Breast epithelium (tissue), 4 donors: ENCODE measurements around the gene AP5Z1. TPM values are rescaled to one million over a fixed set of nuclear protein-coding genes. Genes with fewer than 3 reads are reported as not detected.
A peak's percentile ranks its signal among the peaks of the same experiment; 100 is the strongest.

ENCODE experiments used
- DNase-seq, 2 donors: peaks; one replicate each; pipeline ENCODE4 v3.0.0-alpha.2; 2019; ENCODE audit warnings: low spot score in 2 of 2
- H3K27ac ChIP-seq, 2 donors: fragments of 200-600 bp; sonication (generic) in 1 of 2; one replicate each; pipeline ENCODE4 v1.5.1; 2016 to 2019; ENCODE audit warnings: mild to moderate bottlenecking in 1 of 2
- H3K27me3 ChIP-seq, 2 donors: fragments of 200-600 bp; sonication (generic) in 1 of 2; one replicate each; pipeline versions ENCODE4 v1.5.1 to v1.6.0; 2017 to 2019; ENCODE audit warnings: control low read depth in 1 of 2, mild to moderate bottlenecking in 1 of 2
- H3K36me3 ChIP-seq: fragments of 200-600 bp; one replicate; pipeline ENCODE4 v1.5.1; 2019
- H3K4me1 ChIP-seq, 2 donors: fragments of 200-600 bp; sonication (generic); one replicate each; pipeline ENCODE4 v1.5.1; 2016 to 2019; ENCODE audit warnings: control low read depth in 1 of 2
- H3K4me3 ChIP-seq, 3 donors: fragments of 200-600 bp; sonication (generic); 1 replicate in 2 of 3; 2 replicates in 1 of 3; pipeline ENCODE4 v1.5.1; 2016 to 2019; ENCODE audit warnings: mild to moderate bottlenecking in 3 of 3, moderate library complexity in 2 of 3
- H3K9me3 ChIP-seq, 2 donors: fragments of 200-600 bp; sonication (generic) in 1 of 2; one replicate each; pipeline ENCODE4 v1.5.1; 2016 to 2019; ENCODE audit warnings: control low read depth in 1 of 2
- POLR2A ChIP-seq: fragments of 450-650 bp; IDR thresholded peaks from one replicate; pipeline ENCODE4 v1.6.1; 2016; ENCODE audit warnings: antibody characterized with exemption, mild to moderate bottlenecking, moderate library complexity
- POLR2AphosphoS5 ChIP-seq, 3 donors: sonication (generic); formaldehyde crosslinking; IDR thresholded peaks; one replicate each; pipeline ENCODE4 v1.6.1; 2017; ENCODE audit warnings: antibody characterized with exemption in 3 of 3
- intact Hi-C: fragments of 100-400 bp; cut with DNase I; formaldehyde crosslinking; loops from one replicate; pipeline ENCODE4 v1.15.1; 2023; ENCODE audit warnings: low total_unique reads
- total RNA-seq, 3 donors: library from RNA; depleted of rRNA; stranded (reverse); fragments of >200 nt; gene quantifications; one replicate each; pipeline ENCODE4 v1.1.0, GENCODE V29; 2016
- TF ChIP-seq, protein P1 (sequence below), 3 donors: fragments of 450-650 bp; IDR thresholded peaks; one replicate each; pipeline ENCODE4 v1.5.1; 2016 to 2017; ENCODE audit warnings: antibody characterized with exemption in 3 of 3, mild to moderate bottlenecking in 3 of 3, moderate library complexity in 3 of 3

Gene AP5Z1, protein sequence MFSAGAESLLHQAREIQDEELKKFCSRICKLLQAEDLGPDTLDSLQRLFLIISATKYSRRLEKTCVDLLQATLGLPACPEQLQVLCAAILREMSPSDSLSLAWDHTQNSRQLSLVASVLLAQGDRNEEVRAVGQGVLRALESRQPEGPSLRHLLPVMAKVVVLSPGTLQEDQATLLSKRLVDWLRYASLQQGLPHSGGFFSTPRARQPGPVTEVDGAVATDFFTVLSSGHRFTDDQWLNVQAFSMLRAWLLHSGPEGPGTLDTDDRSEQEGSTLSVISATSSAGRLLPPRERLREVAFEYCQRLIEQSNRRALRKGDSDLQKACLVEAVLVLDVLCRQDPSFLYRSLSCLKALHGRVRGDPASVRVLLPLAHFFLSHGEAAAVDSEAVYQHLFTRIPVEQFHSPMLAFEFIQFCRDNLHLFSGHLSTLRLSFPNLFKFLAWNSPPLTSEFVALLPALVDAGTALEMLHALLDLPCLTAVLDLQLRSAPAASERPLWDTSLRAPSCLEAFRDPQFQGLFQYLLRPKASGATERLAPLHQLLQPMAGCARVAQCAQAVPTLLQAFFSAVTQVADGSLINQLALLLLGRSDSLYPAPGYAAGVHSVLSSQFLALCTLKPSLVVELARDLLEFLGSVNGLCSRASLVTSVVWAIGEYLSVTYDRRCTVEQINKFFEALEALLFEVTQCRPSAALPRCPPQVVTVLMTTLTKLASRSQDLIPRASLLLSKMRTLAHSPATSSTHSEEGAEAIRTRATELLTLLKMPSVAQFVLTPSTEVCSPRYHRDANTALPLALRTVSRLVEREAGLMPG
- 10 to 100 TPM; 20.0 to 25.9 (median 23.3) TPM for total RNA-seq

DNA sequence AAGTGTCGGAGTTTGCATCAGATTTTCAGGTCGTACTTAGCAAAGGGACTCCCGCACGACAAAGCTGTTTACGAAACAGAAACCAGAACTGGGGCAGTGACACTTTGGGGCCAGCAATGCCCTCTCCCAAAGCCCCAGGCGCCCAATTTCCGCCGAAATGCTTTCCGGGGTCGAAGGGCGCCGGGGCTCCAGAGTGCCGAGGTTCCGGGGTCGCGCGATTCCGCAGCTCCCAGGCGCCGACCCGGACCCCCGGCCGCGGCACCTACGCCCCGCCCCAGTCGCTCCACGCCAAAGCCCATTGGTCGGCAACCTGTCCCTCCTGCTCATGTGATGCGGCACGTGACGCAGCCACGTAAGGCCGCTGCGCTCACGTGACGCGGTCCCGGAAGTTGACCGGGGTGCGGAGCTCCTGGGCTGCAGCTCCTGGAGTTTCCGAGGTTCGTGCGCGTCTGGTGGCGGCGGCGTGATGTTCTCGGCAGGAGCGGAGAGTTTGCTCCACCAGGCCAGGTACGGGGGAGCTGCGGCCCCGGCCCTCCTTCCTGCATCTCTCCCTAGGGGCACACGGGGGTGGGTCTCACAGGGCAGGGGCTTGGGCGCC, at the start of gene AP5Z1:
Gene AP5Z1, plus strand, starts transcription at position 374 of the 598 bp plus-strand sequence. Its CDS starts 93 bp downstream, at position 467.
- peak within 1 kb of the TSS; percentile 92 to 99 for H3K27ac ChIP-seq
- TF ChIP-seq, protein P1, sequence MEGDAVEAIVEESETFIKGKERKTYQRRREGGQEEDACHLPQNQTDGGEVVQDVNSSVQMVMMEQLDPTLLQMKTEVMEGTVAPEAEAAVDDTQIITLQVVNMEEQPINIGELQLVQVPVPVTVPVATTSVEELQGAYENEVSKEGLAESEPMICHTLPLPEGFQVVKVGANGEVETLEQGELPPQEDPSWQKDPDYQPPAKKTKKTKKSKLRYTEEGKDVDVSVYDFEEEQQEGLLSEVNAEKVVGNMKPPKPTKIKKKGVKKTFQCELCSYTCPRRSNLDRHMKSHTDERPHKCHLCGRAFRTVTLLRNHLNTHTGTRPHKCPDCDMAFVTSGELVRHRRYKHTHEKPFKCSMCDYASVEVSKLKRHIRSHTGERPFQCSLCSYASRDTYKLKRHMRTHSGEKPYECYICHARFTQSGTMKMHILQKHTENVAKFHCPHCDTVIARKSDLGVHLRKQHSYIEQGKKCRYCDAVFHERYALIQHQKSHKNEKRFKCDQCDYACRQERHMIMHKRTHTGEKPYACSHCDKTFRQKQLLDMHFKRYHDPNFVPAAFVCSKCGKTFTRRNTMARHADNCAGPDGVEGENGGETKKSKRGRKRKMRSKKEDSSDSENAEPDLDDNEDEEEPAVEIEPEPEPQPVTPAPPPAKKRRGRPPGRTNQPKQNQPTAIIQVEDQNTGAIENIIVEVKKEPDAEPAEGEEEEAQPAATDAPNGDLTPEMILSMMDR (IDR thresholded peaks at IDR 0.05), result no peak
- peak; percentile 93 for TF ChIP-seq POLR2A
- TF ChIP-seq POLR2AphosphoS5 (IDR thresholded peaks at IDR 0.05), result peak; percentile 89 to 94 (median 94)
- DNase-seq, result peak; percentile 95 to 96
- H3K27me3 ChIP-seq, result no peaks in the 10 kb centered on the region
- H3K4me1 ChIP-seq, result peaks cover 0 to 7% of the 10 kb centered on the region in 2 donors
- no peaks in the 10 kb centered on the region for H3K9me3 ChIP-seq
- intact Hi-C loops, result no loop called here
- H3K4me3 ChIP-seq, result peak within 1 kb of the TSS; percentile 67 to 91 (median 84)
- H3K36me3 ChIP-seq, result no peaks in the 10 kb centered on the region

DNA sequence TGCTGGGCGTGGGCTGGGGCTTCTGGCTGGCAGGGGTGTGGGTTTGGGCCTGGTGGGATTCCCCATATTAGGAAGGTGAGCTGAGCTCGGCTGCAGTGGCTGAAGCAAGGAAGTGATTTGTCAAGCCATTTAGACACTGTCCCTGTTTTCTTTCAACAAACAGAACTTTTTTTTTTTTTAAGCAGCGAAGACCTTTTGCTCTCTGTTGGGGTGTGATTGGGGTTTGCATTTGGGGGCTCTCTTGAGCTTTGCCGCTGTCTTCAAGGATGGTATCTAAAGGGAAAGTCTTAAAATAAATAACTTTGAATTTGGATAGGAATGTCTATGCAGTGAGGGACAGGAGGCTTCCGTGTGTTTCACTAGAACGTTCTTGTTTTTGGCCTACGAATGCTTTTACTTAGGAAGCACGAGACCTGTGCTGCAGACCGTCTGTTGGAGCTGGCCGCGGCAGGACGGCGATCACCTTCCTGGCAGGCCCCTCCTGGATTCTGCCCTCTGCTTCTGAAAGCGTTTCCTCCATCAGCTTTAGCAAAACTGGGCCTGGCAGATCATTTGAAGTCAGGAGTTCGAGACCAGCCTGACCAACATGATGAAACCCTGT, 49.5 kb upstream of the AP5Z1 start:
- Histone ChIP-seq H3K27me3 (no peaks in the 10 kb centered on the region), H3K9me3 (no peaks in the 10 kb centered on the region), H3K36me3 (no peaks in the 10 kb centered on the region), H3K4me1 (peaks cover 0 to 8% of the 10 kb centered on the region in 2 donors), H3K27ac (peak overlapping the region; percentile 96 to 97), H3K4me3 (peak overlapping the region; percentile 45 to 87 (median 61))
- intact Hi-C loops, result no loop called here
- DNase-seq, result no peak
- TF ChIP-seq POLR2AphosphoS5 (IDR thresholded peaks at IDR 0.05) (no peak), POLR2A (no peak)
- TF ChIP-seq, protein P1 (IDR thresholded peaks at IDR 0.05), result no peak

DNA sequence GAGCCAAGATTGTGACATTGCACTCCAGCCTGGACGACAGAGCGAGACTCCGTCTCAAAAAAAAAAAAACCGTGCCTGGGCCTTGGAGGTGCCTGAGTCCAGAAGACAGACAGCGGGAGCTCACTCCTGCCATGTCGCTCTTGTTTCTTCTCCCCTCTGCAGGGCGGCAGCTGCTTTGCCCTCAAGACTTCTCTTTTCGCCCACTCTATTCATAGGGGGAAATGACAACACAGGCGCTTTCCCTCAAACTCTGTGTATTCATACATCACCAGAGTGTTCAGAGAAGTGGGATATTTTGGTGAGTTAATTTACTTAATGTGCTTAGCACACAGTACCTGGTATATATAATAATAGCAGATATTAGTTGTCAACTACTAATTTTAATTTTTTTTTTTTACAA, 48.9 kb upstream of the AP5Z1 start:
- intact Hi-C loops, result no loop called here
- peaks cover 0 to 8% of the 10 kb centered on the region in 2 donors for H3K4me1 ChIP-seq
- H3K36me3 ChIP-seq, result no peaks in the 10 kb centered on the region
- peak overlapping the region; percentile 96 to 97 for H3K27ac ChIP-seq
- DNase-seq, result no peak
- TF ChIP-seq, protein P1 (IDR thresholded peaks at IDR 0.05), result no peak
- TF ChIP-seq POLR2A (no peak), POLR2AphosphoS5 (IDR thresholded peaks at IDR 0.05) (no peak)
- no peak overlapping the region for H3K4me3 ChIP-seq
- H3K9me3 ChIP-seq, result no peaks in the 10 kb centered on the region
- H3K27me3 ChIP-seq, result no peaks in the 10 kb centered on the region

DNA sequence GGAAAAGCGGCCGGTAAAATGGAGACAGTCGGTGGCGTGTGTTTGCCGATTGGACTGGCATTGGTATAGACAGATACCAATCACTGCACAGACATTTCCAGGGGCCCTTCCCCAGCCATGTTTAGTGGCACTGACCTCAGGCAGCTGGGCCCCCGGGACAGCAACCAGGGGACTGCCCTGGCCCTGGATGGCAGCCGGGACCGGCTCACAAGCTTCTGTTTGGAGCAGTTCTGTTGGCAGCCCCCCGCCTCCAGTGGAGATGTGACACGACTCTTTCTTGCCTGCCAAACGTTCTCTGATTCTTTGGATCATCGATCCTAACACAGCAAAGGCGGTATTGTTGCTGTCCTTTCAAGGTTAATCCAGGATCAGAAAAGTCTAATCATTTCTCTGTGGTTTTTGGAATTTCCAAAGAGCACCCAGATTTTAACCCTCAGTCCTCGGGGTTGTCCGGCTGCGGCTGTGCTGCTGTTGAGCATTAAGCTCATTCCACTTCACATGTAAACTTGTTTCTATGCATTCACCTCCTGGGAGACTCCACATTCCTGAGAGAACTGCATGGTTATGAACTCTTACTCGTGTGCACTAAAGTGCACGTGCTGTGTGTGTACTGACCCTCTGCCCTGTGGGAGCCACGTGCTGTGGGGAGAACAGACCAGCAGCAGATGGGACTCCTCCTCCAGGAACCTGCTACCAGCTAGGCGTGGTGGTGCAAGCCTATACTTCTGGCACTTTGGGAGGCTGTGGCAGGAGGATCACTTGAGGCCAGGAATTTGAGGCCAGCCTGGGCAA, 47.3 kb upstream of the AP5Z1 start:
- DNase-seq, result no peak
- intact Hi-C loops, result no loop called here
- Histone ChIP-seq H3K9me3 (no peaks in the 10 kb centered on the region), H3K27me3 (no peaks in the 10 kb centered on the region), H3K27ac (peak overlapping the region; percentile 21 to 52), H3K36me3 (no peaks in the 10 kb centered on the region), H3K4me1 (peaks cover 0 to 8% of the 10 kb centered on the region in 2 donors), H3K4me3 (no peak overlapping the region)
- no peak for TF ChIP-seq POLR2A
- no peak for TF ChIP-seq POLR2AphosphoS5 (IDR thresholded peaks at IDR 0.05)
- TF ChIP-seq, protein P1 (IDR thresholded peaks at IDR 0.05), result no peak
